ENCODE data around the gene TMEM9. TPM values are rescaled to one million over a fixed set of nuclear protein-coding genes. Genes with fewer than 3 reads are reported as not detected.

Gene TMEM9
- total and polyA plus RNA-seq, 10 donors = 21.5 to 50.3 (median 34.7) TPM

- Histone ChIP-seq H3K9me3 (no peaks in the 10 kb centered on the region), H3K36me3 (no peaks in the 10 kb centered on the region), H3K27me3 (replicated peaks in 1 of 7) (peaks cover 0 to 25% (median 5%) of the 10 kb centered on the region in 7 donors), H3K27ac (no peak overlapping the region), H3K4me1 (no peaks in the 10 kb centered on the region), H3K4me3 (no peak overlapping the region)
- no peak for DNase-seq
- 60 to 95% (median 72%) methylated on average over 2 of the region's 2 CpGs for WGBS, 5 donors
- intact Hi-C loops (cut with DNase I; ENCODE audit: low total_unique reads) = no loop called here
- TF ChIP-seq POLR2AphosphoS5 (IDR thresholded peaks at IDR 0.05) = no peak
- TF ChIP-seq, protein P1, sequence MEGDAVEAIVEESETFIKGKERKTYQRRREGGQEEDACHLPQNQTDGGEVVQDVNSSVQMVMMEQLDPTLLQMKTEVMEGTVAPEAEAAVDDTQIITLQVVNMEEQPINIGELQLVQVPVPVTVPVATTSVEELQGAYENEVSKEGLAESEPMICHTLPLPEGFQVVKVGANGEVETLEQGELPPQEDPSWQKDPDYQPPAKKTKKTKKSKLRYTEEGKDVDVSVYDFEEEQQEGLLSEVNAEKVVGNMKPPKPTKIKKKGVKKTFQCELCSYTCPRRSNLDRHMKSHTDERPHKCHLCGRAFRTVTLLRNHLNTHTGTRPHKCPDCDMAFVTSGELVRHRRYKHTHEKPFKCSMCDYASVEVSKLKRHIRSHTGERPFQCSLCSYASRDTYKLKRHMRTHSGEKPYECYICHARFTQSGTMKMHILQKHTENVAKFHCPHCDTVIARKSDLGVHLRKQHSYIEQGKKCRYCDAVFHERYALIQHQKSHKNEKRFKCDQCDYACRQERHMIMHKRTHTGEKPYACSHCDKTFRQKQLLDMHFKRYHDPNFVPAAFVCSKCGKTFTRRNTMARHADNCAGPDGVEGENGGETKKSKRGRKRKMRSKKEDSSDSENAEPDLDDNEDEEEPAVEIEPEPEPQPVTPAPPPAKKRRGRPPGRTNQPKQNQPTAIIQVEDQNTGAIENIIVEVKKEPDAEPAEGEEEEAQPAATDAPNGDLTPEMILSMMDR (IDR thresholded peaks at IDR 0.05 in 8 of 11, conservative IDR thresholded peaks at IDR 0.05 in 3 of 11) = no peak
- TF ChIP-seq POLR2A (IDR thresholded peaks at IDR 0.05) = no peak
Observed at GRCh38 chr1:201189085-201189484, 34.8 kb upstream of the TMEM9 start.

GRCh38 chr1:201186192-201186591 is 31.9 kb upstream of the TMEM9 start:
- H3K9me3 ChIP-seq = no peaks in the 10 kb centered on the region
- WGBS, 5 donors = 46 to 82% (median 71%) methylated on average over 3 of the region's 3 CpGs
- H3K27me3 ChIP-seq (replicated peaks in 1 of 7) = peaks cover 0 to 29% (median 5%) of the 10 kb centered on the region in 7 donors
- no peaks in the 10 kb centered on the region for H3K36me3 ChIP-seq
- intact Hi-C loops (cut with DNase I; ENCODE audit: low total_unique reads) = no loop called here
- TF ChIP-seq POLR2A (IDR thresholded peaks at IDR 0.05) (no peak), POLR2AphosphoS5 (IDR thresholded peaks at IDR 0.05) (no peak)
- TF ChIP-seq, protein P1 (IDR thresholded peaks at IDR 0.05 in 8 of 11, conservative IDR thresholded peaks at IDR 0.05 in 3 of 11) = no peak
- H3K4me3 ChIP-seq = no peak overlapping the region
- H3K4me1 ChIP-seq = no peaks in the 10 kb centered on the region
- no peak for DNase-seq
- H3K27ac ChIP-seq = no peak overlapping the region

DNA sequence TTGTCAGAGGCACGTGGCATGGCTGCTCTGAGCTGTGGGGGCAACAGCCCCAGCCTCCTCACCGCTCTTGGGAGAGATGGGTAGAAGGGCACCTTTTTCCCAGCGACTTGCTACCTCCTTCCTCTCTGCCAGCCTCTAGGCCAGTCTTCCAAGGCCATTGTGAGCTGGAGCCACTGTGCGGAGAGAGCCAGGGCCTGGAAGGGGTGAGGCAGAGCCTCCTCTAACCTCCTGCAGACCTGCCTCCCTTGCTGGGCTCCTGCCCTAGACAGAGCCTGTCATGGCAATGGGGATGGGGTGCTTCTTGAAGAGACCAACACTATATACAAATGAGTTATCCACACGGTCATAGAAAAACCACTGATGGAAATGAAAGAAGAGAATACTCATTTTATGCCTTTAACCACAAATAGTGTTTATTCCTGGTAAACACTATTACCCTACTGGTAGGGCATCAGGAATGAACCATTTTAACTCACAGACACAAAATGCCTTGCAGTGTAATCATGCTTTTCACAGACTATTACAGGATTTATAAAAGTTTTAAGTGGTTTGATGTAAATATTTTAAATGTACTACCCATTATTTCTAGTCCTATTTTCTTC is 31.4 kb upstream of the TMEM9 start:
- 74 to 85% (median 82%) methylated on average over 5 of the region's 5 CpGs for WGBS, 5 donors
- intact Hi-C loops (cut with DNase I; ENCODE audit: low total_unique reads) = no loop called here
- TF ChIP-seq POLR2A (IDR thresholded peaks at IDR 0.05) (no peak), POLR2AphosphoS5 (IDR thresholded peaks at IDR 0.05) (no peak)
- TF ChIP-seq, protein P1 (IDR thresholded peaks at IDR 0.05 in 8 of 11, conservative IDR thresholded peaks at IDR 0.05 in 3 of 11) = no peak
- Histone ChIP-seq H3K9me3 (no peaks in the 10 kb centered on the region), H3K27me3 (replicated peaks in 1 of 7) (peaks cover 0 to 27% (median 0%) of the 10 kb centered on the region in 7 donors), H3K4me3 (no peak overlapping the region), H3K36me3 (no peaks in the 10 kb centered on the region), H3K27ac (no peak overlapping the region), H3K4me1 (no peaks in the 10 kb centered on the region)
- peak; percentile 34 for DNase-seq

- H3K9me3 ChIP-seq = no peaks in the 10 kb centered on the region
- DNase-seq = peak; percentile 54
- H3K36me3 ChIP-seq = no peaks in the 10 kb centered on the region
- H3K27me3 ChIP-seq (replicated peaks in 1 of 7) = peaks cover 0 to 24% (median 0%) of the 10 kb centered on the region in 7 donors
- 57 to 91% (median 78%) methylated on average over 3 of the region's 3 CpGs for whole genome bisulfite sequencing, 5 donors
- H3K4me1 ChIP-seq = no peaks in the 10 kb centered on the region
- intact Hi-C loops (cut with DNase I; ENCODE audit: low total_unique reads) = no loop called here
- no peak overlapping the region for H3K27ac ChIP-seq
- TF ChIP-seq, protein P1 (IDR thresholded peaks at IDR 0.05 in 8 of 11, conservative IDR thresholded peaks at IDR 0.05 in 3 of 11) = peak in 1 of 11 experiments; percentile 13
- TF ChIP-seq POLR2A (IDR thresholded peaks at IDR 0.05) = no peak
- H3K4me3 ChIP-seq = no peak overlapping the region
Observed at GRCh38 chr1:201185123-201185453, 30.8 kb upstream of the TMEM9 start.
